GM12801 (cell line): ENCODE results near the gene PLSCR3.

Experiments used
- CTCF ChIP-seq: IDR thresholded peaks from one replicate; pipeline ENCODE4 v1.5.1; 2011; ENCODE audit warnings: control low read depth; ENCODE audit not compliant: insufficient read length; ENCODE audit errors: extremely low read depth

PLSCR3 gene

GRCh38 chr17:7369825-7370224 lies 24.5 kb downstream of the PLSCR3 start:
- no peak for TF ChIP-seq CTCF

GRCh38 chr17:7367918-7368598 lies 26.3 kb downstream of the PLSCR3 start:
- TF ChIP-seq CTCF: no peak

- no peak for TF ChIP-seq CTCF
These were observed 27.2 kb downstream of the PLSCR3 start for GRCh38 chr17:7367083-7367482.

GRCh38 chr17:7363311-7363710 lies 31.0 kb downstream of the PLSCR3 start:
- no peak for TF ChIP-seq CTCF

GRCh38 chr17:7361906-7362305 lies 32.4 kb downstream of the PLSCR3 start:
- no peak for TF ChIP-seq CTCF

GRCh38 chr17:7357381-7357780 lies 36.9 kb downstream of the PLSCR3 start:
- no peak for TF ChIP-seq CTCF

GRCh38 chr17:7356756-7357155 lies 37.6 kb downstream of the PLSCR3 start:
- no peak for TF ChIP-seq CTCF
